GM21529 (cell line): Measurements from ENCODE around the gene SMTN.

Source experiments
- ATAC-seq: cut with Tn5 transposase; IDR thresholded peaks from one replicate; pipeline ENCODE4 v1.9.1; 2021; ENCODE audit not compliant: unreplicated experiment

The SMTN gene

DNA sequence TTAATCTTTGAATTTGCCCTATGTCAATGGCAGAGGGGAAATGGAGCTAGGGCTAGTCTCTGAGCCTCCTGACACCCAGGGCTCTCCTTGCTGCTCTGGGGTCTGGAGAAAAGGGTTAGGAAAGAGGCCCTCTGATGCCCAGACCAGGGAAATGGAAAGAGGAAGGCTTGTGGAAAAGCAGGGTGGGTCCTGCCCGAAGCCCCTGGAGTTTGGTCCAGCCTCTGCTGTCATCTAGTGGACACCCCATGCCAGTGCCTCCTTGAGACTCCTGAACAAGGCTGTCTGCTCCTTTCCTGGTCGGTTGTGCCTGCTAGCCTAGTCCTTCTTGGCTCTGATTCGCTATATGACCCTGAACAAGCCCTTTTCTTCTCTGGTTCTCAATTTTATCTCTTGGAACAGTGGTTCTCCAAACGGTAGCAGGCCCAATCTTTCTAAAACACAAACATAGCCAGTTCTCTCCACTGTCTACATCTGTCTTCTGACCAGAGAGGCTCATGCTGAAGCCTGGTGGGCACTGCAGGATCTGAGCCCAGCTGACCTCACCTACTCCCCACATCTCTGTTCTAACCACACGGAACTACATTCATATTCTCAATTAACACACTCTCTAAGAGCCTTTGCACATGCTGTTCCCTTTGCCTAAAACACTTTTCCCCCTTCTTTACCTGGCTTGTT is 68.0 kb downstream of the SMTN start:
- no peak for ATAC-seq

DNA sequence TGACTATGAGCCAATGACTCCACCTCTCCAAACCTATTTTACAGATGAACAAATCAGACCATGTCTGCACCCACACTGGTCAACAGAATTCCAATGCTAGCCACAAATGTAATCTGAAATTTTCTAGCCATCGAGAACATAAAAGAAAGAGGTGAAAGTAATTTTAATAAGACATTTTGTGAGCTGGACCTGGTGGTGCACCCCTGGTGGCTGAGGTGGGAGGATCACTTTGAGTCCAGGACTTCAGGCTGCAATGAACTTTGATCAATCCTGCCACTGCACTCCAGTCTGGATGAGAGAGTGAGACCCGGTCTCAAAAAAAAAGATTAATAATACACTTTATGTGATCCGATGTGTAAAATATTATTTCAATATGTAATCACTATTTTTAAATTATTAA is 69.5 kb downstream of the SMTN start:
- no peak for ATAC-seq

DNA sequence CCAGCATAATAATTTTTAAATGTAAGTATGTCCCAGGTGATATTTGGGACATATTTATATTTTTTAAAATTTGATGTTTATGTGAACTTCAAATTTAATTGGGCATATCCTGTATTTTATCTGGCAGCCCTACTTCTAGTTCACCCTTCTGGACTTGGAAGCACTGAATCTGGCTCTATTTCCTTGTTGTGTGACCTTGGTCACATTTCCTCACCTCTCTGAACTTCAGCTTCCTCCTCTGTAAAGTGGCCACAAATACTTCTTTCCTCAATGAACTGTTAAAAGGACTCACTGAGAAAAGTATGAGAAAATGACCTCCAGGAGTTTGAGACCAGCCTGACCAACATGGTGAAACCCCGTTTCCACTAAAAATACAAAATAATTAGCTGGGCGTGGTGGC is 70.8 kb downstream of the SMTN start:
- ATAC-seq: no peak

DNA sequence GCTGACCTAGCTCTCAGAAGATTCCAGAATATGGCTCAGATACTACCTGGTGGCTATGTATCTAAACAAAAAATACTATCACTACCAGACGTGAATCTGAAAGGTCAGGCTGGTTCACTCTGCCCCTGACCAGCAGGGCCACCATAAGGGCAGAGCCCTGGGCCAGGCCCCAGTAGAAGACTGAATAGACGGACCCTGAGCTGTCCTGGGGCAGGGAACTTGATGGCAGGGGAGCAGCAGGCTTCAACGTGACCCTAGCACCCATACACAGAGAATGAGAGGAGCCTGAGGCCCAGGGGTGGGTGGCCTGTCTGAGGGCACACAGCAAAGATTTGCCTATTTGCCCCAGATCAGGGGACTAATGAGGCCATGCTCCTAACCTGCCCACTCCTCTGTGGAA is 72.2 kb downstream of the SMTN start:
- no peak for ATAC-seq
